Testis (tissue), 2 donors: ENCODE data around the gene TFEB.

Experiments used
- POLR2A ChIP-seq: fragments of 450-650 bp; IDR thresholded peaks from one replicate; pipeline ENCODE4 v1.6.1; 2017; ENCODE audit warnings: antibody characterized with exemption, mild to moderate bottlenecking, moderate library complexity
- TF ChIP-seq, protein P1 (sequence below), 3 experiments: fragments of 450-650 bp in 2 of 3; fragments of 200-600 bp in 1 of 3; sonication (generic) in 1 of 3; IDR thresholded peaks; one replicate each; pipeline ENCODE4 v1.5.1; 2016 to 2019; ENCODE audit warnings: antibody characterized with exemption in 3 of 3, mild to moderate bottlenecking in 2 of 3, moderate library complexity in 1 of 3

DNA sequence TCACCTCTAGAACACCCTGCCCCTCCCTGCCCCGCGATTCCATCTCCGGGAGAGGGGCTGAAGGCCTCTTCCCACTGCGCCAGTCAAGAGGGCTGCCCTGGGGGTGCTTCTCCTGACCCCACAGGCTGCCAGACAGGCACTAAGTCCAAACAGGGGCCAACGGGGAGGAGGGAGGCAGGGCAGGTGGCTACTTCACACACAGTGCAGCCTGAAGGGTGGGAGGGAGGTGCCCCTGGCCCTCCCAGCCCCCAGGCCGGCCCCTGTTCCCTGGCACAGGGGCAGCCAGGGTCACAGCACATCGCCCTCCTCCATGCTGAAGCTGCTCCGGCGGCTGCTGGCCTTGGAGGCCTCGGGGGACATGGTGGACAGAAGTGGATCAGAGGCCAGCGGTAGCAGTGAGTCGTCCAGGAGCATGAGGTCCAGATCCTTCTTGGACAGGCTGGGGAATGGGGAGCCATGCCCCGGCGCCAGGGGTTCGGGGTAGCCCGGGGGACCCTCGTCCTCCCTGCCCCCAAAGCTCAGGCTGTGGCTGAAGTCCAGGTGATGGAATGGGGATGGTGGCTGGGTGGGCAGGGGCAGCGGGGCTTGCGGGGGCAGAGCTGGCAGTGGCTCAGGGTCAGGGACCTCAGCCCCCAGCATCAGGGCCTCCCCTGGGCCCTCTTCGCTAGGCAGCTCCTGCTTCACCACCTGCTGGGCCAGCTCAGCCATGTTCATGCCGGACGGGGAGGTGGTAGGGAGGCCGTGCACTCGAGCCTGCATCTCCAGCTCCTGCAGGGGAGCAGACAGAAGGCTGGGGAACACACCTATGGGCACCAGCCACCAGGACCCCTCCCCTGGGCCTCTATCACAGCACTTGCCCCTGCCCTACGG lies 50.9 kb downstream of the TFEB start:
- no peak for TF ChIP-seq POLR2A
- TF ChIP-seq, protein P1, sequence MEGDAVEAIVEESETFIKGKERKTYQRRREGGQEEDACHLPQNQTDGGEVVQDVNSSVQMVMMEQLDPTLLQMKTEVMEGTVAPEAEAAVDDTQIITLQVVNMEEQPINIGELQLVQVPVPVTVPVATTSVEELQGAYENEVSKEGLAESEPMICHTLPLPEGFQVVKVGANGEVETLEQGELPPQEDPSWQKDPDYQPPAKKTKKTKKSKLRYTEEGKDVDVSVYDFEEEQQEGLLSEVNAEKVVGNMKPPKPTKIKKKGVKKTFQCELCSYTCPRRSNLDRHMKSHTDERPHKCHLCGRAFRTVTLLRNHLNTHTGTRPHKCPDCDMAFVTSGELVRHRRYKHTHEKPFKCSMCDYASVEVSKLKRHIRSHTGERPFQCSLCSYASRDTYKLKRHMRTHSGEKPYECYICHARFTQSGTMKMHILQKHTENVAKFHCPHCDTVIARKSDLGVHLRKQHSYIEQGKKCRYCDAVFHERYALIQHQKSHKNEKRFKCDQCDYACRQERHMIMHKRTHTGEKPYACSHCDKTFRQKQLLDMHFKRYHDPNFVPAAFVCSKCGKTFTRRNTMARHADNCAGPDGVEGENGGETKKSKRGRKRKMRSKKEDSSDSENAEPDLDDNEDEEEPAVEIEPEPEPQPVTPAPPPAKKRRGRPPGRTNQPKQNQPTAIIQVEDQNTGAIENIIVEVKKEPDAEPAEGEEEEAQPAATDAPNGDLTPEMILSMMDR (IDR thresholded peaks at IDR 0.05) = no peak
